ENCODE results near the gene IFT43. TPM values are rescaled to one million over a fixed set of nuclear protein-coding genes. Genes with fewer than 3 reads are reported as not detected.

Gene IFT43
- total RNA-seq, 1 experiment from 2014 or later, result 19.5 TPM

DNA sequence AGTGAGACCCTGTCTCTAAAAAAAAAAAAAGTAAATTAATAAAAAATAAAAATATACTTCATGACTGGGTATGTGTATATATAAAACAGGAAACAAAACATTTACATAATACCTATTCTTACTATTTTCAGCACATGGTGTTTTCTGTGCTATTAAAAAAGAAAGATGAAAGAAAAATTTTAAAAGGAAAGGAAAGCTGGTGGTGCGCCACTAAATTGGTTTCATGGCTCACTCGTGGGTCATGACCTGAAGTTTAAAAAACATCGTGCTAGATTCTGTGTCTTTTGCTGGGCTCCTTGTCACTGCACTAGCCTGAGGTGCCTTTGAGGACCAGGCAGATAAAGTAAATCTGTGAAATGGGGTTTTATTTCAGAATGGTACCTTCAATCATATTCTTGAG lies 69.8 kb downstream of the IFT43 start:
- H3K4me3 Mint-ChIP-seq (ENCODE audit: unreplicated experiment), result no peak overlapping the region
- intact Hi-C loops (cut with micrococcal nuclease; ENCODE audit: unreplicated experiment), result no loop called here
- POLR2A ChIA-PET, result no interaction called here
- H3K27me3 Mint-ChIP-seq (ENCODE audit: insufficient read depth, unreplicated experiment), result no peaks in the 10 kb centered on the region
- H3K9me3 Mint-ChIP-seq (ENCODE audit: unreplicated experiment), result no peaks in the 10 kb centered on the region
- Histone ChIP-seq H3K27me3 (replicated peaks; ENCODE audit: control insufficient read depth, insufficient read depth, low read length) (no peaks in the 10 kb centered on the region), H3K36me3 (ENCODE audit: control insufficient read depth, insufficient read depth, low read length) (no peaks in the 10 kb centered on the region), H3K9me3 (no peaks in the 10 kb centered on the region), H3K4me3 (ENCODE audit: low read depth, low read length) (no peak overlapping the region), H3K4me1 (no peaks in the 10 kb centered on the region)
- DNase-seq, result no peak
- no peaks in the 10 kb centered on the region for H3K4me1 Mint-ChIP-seq (ENCODE audit: low read depth, unreplicated experiment)
- TF ChIP-seq, protein P1, sequence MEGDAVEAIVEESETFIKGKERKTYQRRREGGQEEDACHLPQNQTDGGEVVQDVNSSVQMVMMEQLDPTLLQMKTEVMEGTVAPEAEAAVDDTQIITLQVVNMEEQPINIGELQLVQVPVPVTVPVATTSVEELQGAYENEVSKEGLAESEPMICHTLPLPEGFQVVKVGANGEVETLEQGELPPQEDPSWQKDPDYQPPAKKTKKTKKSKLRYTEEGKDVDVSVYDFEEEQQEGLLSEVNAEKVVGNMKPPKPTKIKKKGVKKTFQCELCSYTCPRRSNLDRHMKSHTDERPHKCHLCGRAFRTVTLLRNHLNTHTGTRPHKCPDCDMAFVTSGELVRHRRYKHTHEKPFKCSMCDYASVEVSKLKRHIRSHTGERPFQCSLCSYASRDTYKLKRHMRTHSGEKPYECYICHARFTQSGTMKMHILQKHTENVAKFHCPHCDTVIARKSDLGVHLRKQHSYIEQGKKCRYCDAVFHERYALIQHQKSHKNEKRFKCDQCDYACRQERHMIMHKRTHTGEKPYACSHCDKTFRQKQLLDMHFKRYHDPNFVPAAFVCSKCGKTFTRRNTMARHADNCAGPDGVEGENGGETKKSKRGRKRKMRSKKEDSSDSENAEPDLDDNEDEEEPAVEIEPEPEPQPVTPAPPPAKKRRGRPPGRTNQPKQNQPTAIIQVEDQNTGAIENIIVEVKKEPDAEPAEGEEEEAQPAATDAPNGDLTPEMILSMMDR (IDR thresholded peaks at IDR 0.05; ENCODE audit: insufficient read depth in 1 of 2, low read depth in 1 of 2, low read length in 1 of 2, severe bottlenecking in 1 of 2, unreplicated experiment in 1 of 2), result no peak
- CTCF ChIA-PET, result interaction anchor here (0.6 kb wide), 1 partner anchor 177 kb away, joined by 3 read pairs; no protein-coding TSS in a partner anchor
- no peak overlapping the region for H3K27ac Mint-ChIP-seq (ENCODE audit: unreplicated experiment)
- no TSS peak for BruUV-seq (replicated peaks)
- peaks cover 5% of the 10 kb centered on the region for H3K36me3 Mint-ChIP-seq (ENCODE audit: insufficient read depth, unreplicated experiment)

DNA sequence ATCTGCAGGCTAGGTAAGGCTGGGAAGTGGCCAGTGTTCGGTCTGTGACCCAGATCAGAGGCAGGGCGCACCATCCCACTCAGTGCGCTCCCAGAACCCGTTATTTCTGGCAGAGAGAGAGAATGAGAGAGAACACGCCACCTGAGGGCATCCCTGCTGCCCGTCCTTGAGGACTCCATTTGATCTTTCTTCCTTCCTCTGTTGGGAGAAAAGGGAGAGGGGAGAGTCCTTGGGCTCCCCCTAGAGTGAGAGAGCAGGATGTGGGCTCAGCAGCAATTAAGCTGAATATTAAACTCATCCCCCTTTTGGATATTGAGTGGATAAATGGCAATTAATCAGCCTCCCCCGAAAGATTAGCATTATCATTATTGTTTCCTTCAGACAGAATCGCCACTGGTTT lies 70.6 kb downstream of the IFT43 start:
- Histone ChIP-seq H3K4me1 (no peaks in the 10 kb centered on the region), H3K4me3 (ENCODE audit: low read depth, low read length) (no peak overlapping the region), H3K36me3 (ENCODE audit: control insufficient read depth, insufficient read depth, low read length) (no peaks in the 10 kb centered on the region), H3K27me3 (replicated peaks; ENCODE audit: control insufficient read depth, insufficient read depth, low read length) (no peaks in the 10 kb centered on the region), H3K9me3 (no peaks in the 10 kb centered on the region)
- peaks cover 5% of the 10 kb centered on the region for H3K36me3 Mint-ChIP-seq (ENCODE audit: insufficient read depth, unreplicated experiment)
- CTCF ChIA-PET, result no interaction called here
- no peaks in the 10 kb centered on the region for H3K4me1 Mint-ChIP-seq (ENCODE audit: low read depth, unreplicated experiment)
- no peaks in the 10 kb centered on the region for H3K9me3 Mint-ChIP-seq (ENCODE audit: unreplicated experiment)
- no peak overlapping the region for H3K27ac Mint-ChIP-seq (ENCODE audit: unreplicated experiment)
- H3K4me3 Mint-ChIP-seq (ENCODE audit: unreplicated experiment), result no peak overlapping the region
- BruUV-seq (replicated peaks), result no TSS peak
- peak in 1 of 2 experiments; percentile 13 for DNase-seq
- TF ChIP-seq, protein P1 (IDR thresholded peaks at IDR 0.05; ENCODE audit: insufficient read depth in 1 of 2, low read depth in 1 of 2, low read length in 1 of 2, severe bottlenecking in 1 of 2, unreplicated experiment in 1 of 2), result peak; percentile 46 to 54
- intact Hi-C loops (cut with micrococcal nuclease; ENCODE audit: unreplicated experiment), result no loop called here
- POLR2A ChIA-PET, result no interaction called here
- no peaks in the 10 kb centered on the region for H3K27me3 Mint-ChIP-seq (ENCODE audit: insufficient read depth, unreplicated experiment)

DNA sequence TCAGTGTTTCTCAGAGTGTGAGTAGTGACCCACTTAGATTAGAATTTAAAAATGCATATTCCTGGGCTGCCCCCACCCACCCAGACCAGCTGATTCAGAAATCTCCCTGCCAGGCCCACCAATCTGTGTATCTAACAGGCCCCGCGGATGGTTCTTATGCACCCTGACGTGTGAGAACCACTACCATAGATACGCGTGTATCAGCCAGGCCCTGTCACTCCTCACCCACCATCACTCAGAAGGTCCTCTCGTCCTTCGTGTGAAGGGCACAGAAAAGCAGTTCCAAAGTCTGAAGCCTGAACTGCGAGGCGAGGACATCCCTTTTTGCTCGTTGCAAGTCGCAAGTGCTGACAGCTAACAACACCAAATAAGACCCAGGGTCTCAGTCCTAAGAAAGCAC lies 72.4 kb downstream of the IFT43 start:
- no peaks in the 10 kb centered on the region for H3K27me3 ChIP-seq (replicated peaks; ENCODE audit: control insufficient read depth, insufficient read depth, low read length)
- TF ChIP-seq, protein P1 (IDR thresholded peaks at IDR 0.05; ENCODE audit: insufficient read depth in 1 of 2, low read depth in 1 of 2, low read length in 1 of 2, severe bottlenecking in 1 of 2, unreplicated experiment in 1 of 2), result no peak
- ChIA-PET CTCF (no interaction called here), POLR2A (no interaction called here)
- no peaks in the 10 kb centered on the region for H3K36me3 ChIP-seq (ENCODE audit: control insufficient read depth, insufficient read depth, low read length)
- H3K4me1 ChIP-seq, result no peaks in the 10 kb centered on the region
- Mint-ChIP-seq H3K27ac (ENCODE audit: unreplicated experiment) (no peak overlapping the region), H3K4me1 (ENCODE audit: low read depth, unreplicated experiment) (no peaks in the 10 kb centered on the region), H3K27me3 (ENCODE audit: insufficient read depth, unreplicated experiment) (no peaks in the 10 kb centered on the region), H3K36me3 (ENCODE audit: insufficient read depth, unreplicated experiment) (peaks cover 5% of the 10 kb centered on the region), H3K9me3 (ENCODE audit: unreplicated experiment) (no peaks in the 10 kb centered on the region), H3K4me3 (ENCODE audit: unreplicated experiment) (no peak overlapping the region)
- BruUV-seq (replicated peaks), result no TSS peak
- intact Hi-C loops (cut with micrococcal nuclease; ENCODE audit: unreplicated experiment), result no loop called here
- no peak for DNase-seq
- H3K4me3 ChIP-seq (ENCODE audit: low read depth, low read length), result no peak overlapping the region
- no peaks in the 10 kb centered on the region for H3K9me3 ChIP-seq
